GM12891 (cell line): ENCODE measurements around the gene UPK1B.

Experiments used
- PAX5 ChIP-seq: IDR thresholded peaks from 2 replicates; pipeline ENCODE4 v1.6.1; 2011; ENCODE audit warnings: low read length, moderate library complexity, mild to moderate bottlenecking; ENCODE audit not compliant: insufficient read depth, severe bottlenecking
- POLR2A ChIP-seq: IDR thresholded peaks from 2 replicates; pipeline ENCODE4 v1.6.1; 2011; ENCODE audit warnings: low read depth, low read length, control low read depth
- POLR2AphosphoS5 ChIP-seq: IDR thresholded peaks from 2 replicates; pipeline ENCODE4 v1.6.1; 2011; ENCODE audit warnings: low read depth, low read length, control low read depth
- POU2F2 ChIP-seq: IDR thresholded peaks from 2 replicates; pipeline ENCODE4 v1.6.1; 2011; ENCODE audit warnings: low read depth, mild to moderate bottlenecking, control low read depth, low read length, moderate library complexity
- SPI1 ChIP-seq: IDR thresholded peaks from 2 replicates; pipeline ENCODE4 v1.6.1; 2011; ENCODE audit warnings: low read depth, low read length, control low read depth
- TAF1 ChIP-seq: IDR thresholded peaks from 2 replicates; pipeline ENCODE4 v1.6.1; 2011; ENCODE audit warnings: low read depth, low read length, control low read depth

DNA sequence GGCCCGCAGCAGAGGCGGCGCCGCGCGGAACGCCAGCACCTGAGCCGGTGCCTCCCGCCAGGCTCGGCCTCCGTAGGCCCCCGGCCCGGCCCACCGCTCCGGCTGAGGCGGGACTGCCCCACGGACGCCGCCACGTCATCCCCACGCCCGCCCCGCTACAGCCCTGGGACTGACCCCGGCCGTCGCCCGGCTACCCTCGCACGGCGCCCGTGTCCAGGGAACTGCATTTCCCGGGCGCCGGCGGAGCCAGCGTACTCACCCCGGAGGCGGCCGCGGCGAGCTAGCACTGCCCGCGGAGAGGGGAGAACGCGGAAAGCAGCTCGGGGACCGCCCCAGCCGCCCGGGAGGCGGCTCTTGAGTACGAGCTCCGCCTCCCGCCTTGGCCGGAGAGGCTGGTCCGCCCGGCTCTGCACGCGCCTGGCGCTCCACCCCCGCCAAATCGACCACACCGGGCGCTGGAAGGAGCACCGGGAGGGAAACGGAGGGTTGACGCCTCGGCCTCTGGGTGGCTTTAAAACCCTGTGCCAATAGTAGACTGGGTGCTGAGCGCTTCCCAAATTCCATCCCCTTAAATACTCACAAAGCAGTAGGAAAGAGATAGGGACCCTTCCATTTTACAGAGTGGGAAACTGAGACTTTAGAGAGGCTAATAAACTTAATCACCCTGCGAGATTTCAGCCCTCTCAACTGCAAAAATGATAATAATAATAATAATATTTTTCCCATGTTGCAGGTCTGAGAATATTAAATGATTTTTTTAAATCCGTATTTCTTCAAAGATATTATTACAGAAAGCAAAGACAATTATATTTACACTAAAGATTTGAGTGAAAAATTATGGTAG, 67.4 kb downstream of the UPK1B start, which contains the start of gene B4GALT4:
- peak; percentile 79 for TF ChIP-seq POLR2AphosphoS5
- TF ChIP-seq POLR2A = peak; percentile 72
- TF ChIP-seq TAF1 = peak; percentile 54; the same call in 1 of the 2 replicates
- TF ChIP-seq POU2F2 = no peak
- TF ChIP-seq PAX5 = no peak
- TF ChIP-seq SPI1 = no peak
